Hematopoietic multipotent progenitor cell treated with erythropoietin and hydrocortisone succinate and interleukin-3 and kit ligand, for 17 days (in vitro differentiated cells): ENCODE data around the gene UBE3D.
"Not testable (repeated sequence)": the region's sequence is repeated elsewhere in the genome, so short reads cannot be mapped to it uniquely, and the experiment has no call there.

Experiments
- DNase-seq: peaks from one replicate; pipeline ENCODE4 v3.0.0-alpha.2; 2015; ENCODE audit warnings: low spot score

Gene UBE3D

DNA sequence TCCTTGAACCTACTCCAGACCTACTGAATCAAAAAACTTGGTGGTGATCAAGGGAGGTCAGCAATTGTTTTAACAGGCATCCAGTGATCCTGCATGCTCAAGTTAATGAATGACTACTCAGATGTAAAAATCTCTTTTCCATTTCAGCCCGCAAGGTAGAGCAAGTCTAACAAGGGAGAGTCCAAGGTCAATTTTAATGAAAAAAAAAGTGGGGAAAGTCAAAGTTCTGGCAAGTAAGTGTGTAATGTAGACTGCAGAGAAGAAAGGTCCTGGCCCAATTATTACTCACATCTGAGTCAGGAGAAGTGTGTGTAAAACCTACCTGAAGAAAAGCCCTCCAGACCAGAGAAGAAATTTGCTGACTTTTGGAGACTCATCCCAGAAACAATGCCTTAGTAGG, 193.5 kb downstream of the UBE3D start:
- no peak for DNase-seq

DNA sequence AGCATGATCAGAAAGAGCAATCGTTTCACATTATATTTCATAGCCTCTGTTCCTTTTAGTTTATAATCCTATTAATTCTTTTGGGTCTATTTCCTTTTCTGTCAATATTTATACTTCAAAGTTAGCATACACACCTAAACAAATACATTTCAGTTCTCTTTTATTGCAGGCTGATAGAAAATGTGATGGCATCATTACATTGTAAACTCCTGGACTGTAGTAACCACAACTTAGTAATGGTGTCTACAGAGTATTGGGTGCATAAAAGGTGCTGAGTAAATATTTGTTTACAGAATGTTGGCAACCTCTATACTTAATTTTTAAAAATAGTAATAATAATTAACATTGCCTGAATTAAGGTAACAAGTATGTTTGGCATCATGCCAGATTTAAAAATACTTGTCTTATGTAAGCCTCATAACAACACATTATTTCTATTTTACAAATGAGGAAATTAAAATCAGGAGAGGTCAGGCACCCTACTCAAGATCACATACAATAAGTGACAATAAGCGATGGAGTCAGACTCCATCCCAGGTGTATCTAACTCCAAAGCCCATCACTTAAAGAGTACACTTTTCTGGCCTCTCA, 195.0 kb downstream of the UBE3D start:
- no peak for DNase-seq

DNA sequence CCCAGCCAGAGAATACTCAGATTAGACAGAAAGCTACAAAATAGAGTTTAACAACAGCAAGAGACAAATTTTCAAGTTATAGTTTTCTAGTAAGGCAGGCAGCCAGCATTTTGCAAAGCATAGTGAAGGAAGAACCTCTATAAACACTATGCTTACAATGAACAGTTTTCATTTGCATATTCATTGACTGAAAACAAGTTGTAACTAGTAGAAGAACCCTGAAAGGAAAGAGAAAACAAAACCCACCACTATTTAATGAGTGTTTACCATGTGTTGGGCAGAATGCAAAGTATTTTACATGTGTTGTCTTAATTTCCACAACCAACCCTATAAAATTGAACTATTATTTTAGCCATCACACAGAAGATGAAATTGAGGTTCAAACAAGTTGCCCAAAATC, 196.1 kb downstream of the UBE3D start:
- DNase-seq = no peak

DNA sequence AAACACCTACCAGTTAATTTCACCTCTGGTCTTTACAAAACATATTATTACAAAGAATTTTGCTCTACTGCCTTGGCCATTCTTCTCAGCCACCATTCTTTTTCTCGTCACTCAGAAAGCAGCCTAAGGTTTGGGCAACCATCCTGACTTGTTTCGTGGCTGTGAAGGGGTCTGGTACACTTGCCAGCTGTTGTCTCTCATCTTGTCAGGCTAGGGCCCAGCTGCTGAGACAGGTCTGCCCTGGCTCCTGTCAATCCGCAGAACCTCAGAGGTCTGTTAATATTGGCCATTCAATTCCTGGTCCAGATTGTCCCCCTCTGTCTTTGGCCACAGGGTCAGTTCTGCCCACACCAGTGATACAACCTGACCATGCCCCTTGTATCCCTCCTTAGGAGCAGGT, 197.7 kb downstream of the UBE3D start:
- DNase-seq = no peak

DNA sequence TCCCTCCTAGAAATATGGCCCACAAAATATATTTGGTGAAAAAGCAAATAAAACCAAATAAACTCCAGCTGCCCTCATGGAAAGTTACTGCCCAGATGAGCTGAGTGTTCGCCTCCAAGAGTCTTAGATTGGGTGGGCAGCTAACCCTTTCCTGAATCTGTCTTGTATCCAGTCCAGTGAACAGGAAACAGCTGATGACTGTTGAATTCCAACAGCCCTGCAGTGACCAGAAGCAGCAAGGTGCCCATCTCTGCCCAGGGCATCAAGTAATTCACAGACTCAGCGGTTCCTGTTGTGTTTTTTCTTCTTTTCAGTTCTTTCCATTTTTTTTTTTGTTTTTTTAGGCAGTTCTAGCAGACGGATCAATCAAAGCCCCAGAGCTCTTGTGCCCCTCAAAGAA, 199.2 kb downstream of the UBE3D start:
- no peak for DNase-seq

DNA sequence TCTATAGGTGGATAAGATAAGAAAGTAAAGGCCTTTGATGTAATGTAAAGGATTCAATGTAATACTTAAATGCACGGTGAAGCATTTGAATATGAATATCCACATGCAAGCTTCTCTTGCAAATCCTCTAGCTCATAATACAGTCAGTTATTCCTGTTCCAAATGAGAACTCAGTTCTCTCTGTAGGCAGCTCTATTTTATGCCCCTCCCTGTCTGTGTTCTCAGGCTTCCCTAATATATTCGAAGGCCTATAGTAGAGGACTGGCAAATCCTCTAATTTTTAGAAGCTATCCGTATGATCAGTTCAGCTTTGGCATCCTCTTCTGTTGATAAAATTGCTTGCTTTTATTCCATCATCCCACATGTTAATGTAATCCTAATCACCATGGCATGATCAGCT, 200.2 kb downstream of the UBE3D start:
- DNase-seq = no peak

DNA sequence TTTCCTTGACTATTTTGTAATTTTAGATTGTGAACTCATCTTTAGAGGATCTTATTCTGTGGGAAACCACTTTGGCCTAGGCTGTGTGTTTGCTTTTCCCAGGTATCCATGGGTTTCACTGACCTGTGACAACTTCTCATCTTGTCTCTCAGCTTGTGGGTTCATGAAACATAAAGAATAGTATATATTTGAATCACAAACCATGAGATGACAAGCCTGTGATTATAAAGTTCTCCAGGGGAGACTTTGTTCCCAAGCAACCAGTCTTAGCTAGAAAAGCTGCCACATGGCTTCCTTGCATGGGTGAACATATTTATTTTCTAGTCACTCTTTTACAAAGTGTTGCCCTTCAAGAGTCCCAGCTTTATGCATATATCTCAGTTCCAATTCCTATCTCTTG, 201.9 kb downstream of the UBE3D start:
- no peak for DNase-seq

DNA sequence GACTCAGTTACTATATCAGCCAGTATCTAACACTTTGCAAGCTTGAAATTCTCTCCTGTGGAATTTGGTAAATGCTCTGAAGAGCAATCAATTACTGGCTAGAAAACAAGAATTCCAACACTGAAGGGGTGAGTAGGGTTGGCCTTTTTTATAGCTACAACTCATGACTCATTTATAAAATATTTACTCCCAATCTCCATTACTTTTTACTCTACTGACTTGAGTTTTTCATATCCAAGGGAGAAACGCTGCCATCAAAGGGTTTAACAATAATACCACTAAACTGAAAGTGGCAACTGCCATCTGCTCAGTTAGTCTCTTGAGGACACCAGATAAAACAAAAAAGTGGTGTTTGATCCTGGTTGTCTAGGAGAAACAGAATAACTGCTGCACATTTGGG, 203.1 kb downstream of the UBE3D start:
- no peak for DNase-seq

DNA sequence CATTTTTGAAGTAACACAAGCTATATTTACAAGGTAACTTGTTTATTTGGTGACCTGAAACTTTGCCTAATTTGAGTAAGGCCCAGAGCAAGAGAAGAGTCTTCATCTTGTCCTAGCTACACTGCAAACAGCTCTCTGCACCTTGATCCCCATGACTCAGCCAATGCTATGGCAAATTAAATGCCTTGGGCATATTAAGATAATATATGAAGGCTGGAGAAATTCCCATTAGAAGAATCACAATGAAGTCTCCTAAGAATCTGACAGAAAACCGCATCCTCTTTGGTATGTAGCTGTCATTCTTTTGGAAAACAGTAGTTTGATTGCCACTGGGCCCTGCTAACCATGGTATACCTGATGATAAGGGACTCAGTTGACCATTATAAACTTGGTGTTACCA, 204.5 kb downstream of the UBE3D start:
- no peak for DNase-seq

DNA sequence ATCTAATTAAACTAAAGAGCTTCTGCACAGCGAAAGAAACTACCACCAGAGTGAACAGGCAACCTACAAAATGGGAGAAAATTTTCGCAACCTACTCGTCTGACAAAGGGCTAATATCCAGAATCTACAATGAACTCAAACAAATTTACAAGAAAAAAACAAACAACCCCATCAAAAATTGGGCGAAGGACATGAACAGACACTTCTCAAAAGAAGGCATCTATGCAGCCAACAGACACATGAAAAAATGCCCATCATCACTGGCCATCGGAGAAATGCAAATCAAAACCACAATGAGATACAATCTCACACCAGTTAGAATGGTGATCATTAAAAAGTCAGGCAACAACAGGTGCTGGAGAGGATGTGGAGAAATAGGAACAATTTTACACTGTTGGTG, 209.6 kb downstream of the UBE3D start:
- DNase-seq = not testable (repeated sequence)

DNA sequence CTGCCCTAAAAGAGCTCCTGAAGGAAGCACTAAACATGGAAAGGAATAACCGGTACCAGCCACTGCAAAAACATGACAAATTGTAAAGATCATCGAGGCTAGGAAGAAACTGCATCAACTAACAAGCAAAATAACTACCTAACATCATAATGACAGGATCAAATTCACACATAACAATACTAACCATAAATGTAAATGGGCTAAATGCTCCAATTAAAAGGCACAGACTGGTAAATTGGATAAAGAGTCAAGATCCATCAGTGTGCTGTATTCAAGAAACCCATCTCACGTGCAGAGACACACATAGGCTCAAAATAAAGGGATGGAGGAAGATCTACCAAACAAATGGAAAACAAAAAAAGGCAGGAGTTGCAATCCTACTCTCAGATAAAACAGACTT, 212.7 kb downstream of the UBE3D start:
- DNase-seq = not testable (repeated sequence)

DNA sequence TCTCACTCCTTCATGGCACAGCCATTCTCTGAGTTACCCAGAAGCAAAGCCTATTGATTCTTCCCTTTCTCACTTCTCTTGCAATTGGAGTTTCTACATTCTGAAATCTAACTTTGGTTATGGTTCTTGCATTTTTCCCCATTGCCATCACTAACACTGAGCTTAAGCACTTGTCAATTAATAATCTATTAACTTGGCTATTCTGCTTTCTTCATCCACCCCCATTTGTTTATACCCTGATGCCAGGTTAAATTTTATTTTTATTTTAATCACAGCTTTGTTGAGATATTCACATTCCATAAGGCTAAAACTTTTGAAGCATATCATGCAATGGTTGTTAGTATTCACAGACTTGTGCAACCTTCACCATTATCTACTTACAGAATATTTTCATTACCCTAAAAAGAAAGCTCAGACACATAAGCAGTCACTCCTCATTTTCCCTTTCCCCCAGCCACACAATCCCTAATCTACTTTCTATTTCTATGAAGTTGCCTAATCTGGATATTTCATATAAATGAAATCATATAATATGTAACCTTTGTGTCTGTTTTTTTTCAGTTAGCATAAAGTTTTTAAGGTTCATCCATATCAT, 222.3 kb downstream of the UBE3D start:
- DNase-seq = no peak

DNA sequence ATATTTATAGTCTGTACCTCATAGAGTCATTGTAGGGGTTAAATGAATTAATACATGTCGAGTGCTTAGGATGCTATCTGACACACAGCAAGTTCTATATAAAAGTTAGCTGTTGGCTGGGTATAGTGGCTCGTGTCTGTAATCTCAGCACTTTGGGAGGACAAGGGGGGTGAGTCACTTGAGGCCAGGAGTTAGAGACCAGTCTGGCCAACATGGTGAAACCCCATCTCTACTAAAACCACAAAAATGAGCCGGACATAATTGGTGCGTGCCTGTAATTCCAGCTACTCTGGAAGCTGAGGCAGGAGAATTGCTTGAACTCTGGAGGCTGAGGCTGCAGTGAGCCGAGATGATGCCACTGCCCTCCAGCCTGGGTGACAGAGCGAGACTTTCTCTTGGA, 222.9 kb downstream of the UBE3D start:
- DNase-seq = no peak
